Astrocyte of the hippocampus (primary cell): ENCODE data around the gene OR8H3.
"Not testable (repeated sequence)": the region's sequence is repeated elsewhere in the genome, so short reads cannot be mapped to it uniquely, and the experiment has no call there.

Experiments
- DNase-seq: peaks from one replicate; pipeline ENCODE4 v3.0.0; 2011; ENCODE audit warnings: low read depth, low spot score

The OR8H3 gene

DNA sequence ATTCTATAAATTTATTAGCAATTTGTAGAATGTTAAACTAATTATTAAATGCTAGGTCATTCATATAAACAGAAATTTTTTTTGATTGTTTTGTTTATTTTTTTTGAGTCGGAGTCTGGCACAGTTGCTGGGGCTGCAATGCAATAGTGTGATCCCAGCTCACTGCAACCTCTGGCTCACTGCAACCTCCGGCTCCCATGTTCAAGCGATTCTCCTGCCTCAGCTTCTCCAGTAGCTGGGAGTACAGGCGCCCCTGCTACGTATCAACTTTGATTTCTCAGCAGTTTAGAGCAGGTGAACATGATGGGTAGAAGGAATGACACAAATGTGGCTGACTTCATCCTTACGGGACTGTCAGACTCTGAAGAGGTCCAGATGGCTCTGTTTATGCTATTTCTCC lies at the start of gene OR8H3:
TSS of gene OR8H3 (plus strand) at position 301 of the 400 bp plus-strand sequence. CDS start at position 301, 0 bp downstream.
- no peak for DNase-seq

- DNase-seq = no peak
Observed at GRCh38 chr11:56089697-56090096, 32.5 kb upstream of the OR8H3 start.

DNA sequence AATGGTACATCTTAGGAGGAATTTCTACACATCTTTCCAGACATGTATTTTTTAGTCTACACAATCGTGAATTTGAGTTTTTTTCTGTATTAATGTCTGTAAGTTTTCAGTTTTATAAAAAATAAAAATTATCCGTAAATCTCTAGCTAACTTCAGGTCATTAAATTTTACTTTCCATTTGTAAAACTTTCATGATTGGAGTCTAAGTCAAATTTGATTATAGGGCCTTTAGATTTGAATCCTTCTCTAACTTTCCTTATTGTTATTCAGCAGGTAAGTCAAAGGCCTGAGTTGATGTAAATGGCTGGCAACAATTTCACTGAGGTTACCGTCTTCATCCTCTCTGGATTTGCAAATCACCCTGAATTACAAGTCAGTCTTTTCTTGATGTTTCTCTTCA lies 29.2 kb upstream of the OR8H3 start, which contains the start of gene OR8I2:
TSS of gene OR8I2 (plus strand) at position 301 of the 400 bp plus-strand sequence. CDS start at position 301, 0 bp downstream.
- DNase-seq = no peak

- no peak for DNase-seq
Observed at GRCh38 chr11:56103210-56103737, 18.9 kb upstream of the OR8H3 start, which contains the start of gene OR8H2. TSS of gene OR8H2 (plus strand) at chr11:56103687. CDS start at chr11:56105043, 1,356 bp downstream.

DNA sequence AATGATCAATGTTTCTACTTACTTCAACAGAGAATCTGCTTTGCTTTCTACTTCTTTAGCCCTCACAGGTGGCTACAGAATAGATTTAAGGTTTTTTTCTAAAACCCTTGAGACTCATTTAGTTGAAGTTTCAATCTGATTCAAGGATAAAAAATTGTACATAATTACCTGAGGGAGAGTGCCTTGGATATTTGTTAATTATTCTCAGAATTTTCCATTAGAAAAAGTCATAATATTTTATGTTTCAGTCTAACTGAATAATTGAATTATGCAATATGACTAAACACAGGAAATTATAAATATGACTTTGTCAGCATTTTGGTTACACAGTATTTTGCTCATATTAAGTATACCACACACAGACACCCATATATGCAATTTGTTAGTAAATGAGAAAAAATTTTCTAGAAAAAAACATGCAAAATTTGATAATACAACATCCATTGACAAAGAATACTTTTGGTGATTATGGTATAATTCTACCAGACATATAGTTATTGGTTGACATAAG lies 18.0 kb downstream of the OR8H3 start, which contains the start of gene OR8J3:
TSS of gene OR8J3 (minus strand) at position 51 of the 511 bp plus-strand sequence. CDS start 2,483 bp downstream, outside the sequence.
- no peak for DNase-seq

DNA sequence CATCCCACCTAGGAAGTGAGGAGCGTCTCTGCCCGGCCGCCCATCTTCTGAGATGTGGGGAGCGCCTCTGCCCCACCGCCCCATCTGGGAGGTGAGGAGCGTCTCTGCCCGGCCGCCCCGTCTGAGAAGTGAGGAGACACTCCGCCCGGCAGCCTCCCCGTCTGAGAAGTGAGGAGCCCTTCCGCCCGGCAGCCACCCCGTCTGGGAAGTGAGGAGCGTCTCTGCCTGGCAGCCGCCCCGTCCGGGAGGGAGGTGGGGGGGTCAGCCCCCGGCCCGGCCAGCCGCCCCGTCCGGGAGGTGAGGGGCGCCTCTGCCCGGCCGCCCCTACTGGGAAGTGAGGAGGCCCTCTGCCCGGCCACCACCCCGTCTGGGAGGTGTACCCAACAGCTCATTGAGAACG lies 21.5 kb downstream of the OR8H3 start:
- DNase-seq = not testable (repeated sequence)

DNA sequence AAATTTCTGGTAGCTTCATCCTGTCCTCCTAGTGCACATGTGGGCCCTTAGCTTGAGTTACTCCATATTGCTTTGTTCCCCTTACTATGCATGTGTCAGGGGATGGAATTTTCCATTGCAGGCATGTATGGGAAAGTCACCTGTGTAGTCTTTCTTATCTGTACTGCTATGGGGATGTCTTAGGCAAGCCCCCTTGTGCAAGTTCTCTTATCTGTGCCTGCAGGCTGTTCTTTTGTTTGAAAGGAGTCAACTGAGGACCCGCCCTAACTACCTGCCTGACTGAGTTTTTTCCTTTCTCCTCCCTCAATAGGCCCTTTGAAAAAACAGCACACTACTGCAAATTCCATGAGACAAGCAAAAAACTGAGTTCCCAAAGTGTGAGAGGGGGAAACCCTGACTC lies 29.2 kb downstream of the OR8H3 start:
- no peak for DNase-seq

DNA sequence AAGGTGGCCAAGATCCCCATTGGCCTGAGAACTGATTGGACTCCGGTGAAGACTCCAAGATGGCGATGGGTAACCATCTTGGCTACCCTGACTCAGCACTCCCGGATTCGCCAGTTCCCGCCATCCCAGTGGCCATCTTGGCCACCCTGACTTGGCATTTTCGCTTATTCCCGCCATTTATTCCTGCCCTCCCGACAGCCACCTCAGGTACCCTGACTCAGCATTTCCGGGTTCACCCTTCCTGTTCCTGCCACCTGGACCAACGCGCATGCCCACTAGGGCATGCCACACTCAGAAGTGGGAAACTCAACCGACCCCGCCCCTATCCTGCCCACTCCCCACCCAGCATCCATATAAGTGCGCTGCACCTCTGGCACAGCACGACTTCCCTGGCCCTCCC lies 30.2 kb downstream of the OR8H3 start:
- DNase-seq = no peak

GRCh38 chr11:56160217-56160616 lies 38.0 kb downstream of the OR8H3 start, which contains the start of gene OR8K5:
TSS of gene OR8K5 (minus strand) at chr11:56160317. CDS start at chr11:56160317, 0 bp downstream.
- no peak for DNase-seq

GRCh38 chr11:56163804-56164203 lies 41.6 kb downstream of the OR8H3 start:
- DNase-seq = no peak

DNA sequence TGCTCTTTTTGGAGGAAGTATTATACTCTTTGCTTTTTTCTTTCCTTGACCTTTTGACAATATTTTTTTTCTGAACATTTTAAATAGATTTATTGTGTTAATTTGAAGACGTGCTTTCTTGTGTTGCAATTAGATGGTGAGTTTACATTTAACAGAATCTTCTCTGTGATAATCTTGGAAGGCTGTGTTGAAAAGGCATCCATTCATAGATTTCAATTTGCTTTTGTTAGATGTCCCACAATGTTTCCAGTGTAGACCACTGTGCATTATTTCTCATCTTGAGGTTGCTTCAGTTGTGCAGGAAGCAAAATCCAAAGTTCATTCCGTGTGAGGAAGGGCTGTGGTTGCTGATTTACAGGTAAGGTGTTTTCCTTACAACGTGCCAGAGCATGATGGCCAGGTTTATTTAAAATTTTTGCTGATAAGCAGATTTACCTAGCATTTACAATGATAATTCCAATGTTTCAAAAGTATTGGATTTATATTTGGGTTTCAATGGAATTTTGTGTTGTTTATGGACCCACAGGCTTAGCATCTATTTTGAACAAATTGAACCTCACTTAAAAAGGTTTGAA lies 50.2 kb downstream of the OR8H3 start:
- no peak for DNase-seq
